K562 (cell line): ENCODE results near the gene HAT1. TPM values are rescaled to one million over a fixed set of nuclear protein-coding genes. Genes with fewer than 3 reads are reported as not detected.

Experiments used
- CBFB ChIP-seq: sonication (generic); formaldehyde crosslinking; IDR thresholded peaks from 2 replicates; pipeline ENCODE4 v1.4.0; 2020; ENCODE audit warnings: mild to moderate bottlenecking, missing genetic modification reagents
- DIDO1 ChIP-seq: fragments of 450-650 bp; IDR thresholded peaks from 2 replicates; pipeline ENCODE4 v1.6.1; 2016; ENCODE audit warnings: low read depth, missing biosample characterization, missing genetic modification characterization
- FOXK1 ChIP-seq: sonication (generic); formaldehyde crosslinking; IDR thresholded peaks from 2 replicates; pipeline ENCODE4 v1.8.0; 2022; ENCODE audit warnings: missing genetic modification reagents, mild to moderate bottlenecking, borderline replicate concordance
- NR2C1 ChIP-seq, 2 experiments: fragments of 450-650 bp; IDR thresholded peaks; 2 replicates each; pipeline ENCODE4 v1.6.1; 2017; ENCODE audit warnings: mild to moderate bottlenecking in 2 of 2, antibody characterized with exemption in 1 of 2, inconsistent platforms in 1 of 2, missing compliant biosample characterization in 1 of 2, missing genetic modification characterization in 1 of 2
- NRF1 ChIP-seq, 2 experiments: fragments of 450-650 bp; IDR thresholded peaks in 1 of 2; conservative IDR thresholded peaks in 1 of 2; 2 replicates each; pipeline ENCODE4 v1.6.1; 2014; ENCODE audit warnings: mild to moderate bottlenecking in 2 of 2
- RBM15 ChIP-seq: fragments of 200-400 bp; formaldehyde crosslinking; IDR thresholded peaks from 2 replicates; pipeline ENCODE4 v1.6.1; 2018; ENCODE audit warnings: mild to moderate bottlenecking, low read length, moderate library complexity; ENCODE audit not compliant: insufficient read depth
- RBM25 ChIP-seq: fragments of 200-400 bp; formaldehyde crosslinking; IDR thresholded peaks from 2 replicates; pipeline ENCODE4 v1.6.1; 2018; ENCODE audit warnings: low read length, low read depth, moderate library complexity; ENCODE audit not compliant: severe bottlenecking
- TRIM24 ChIP-seq, 2 experiments: fragments of 450-650 bp; IDR thresholded peaks; 2 replicates each; pipeline ENCODE4 v1.6.1; 2016
- ZNF124 ChIP-seq: sonication (generic); formaldehyde crosslinking; IDR thresholded peaks from 2 replicates; pipeline ENCODE4 v1.8.1; 2022; ENCODE audit warnings: missing genetic modification reagents
- ZNF431 ChIP-seq: sonication (generic); formaldehyde crosslinking; IDR thresholded peaks from 2 replicates; pipeline ENCODE4 v1.8.0; 2022; ENCODE audit warnings: mild to moderate bottlenecking, missing genetic modification reagents
- ZNF507 ChIP-seq: conservative IDR thresholded peaks from 2 replicates; pipeline ENCODE4 v1.6.1; 2017; ENCODE audit warnings: missing genetic modification characterization, missing compliant biosample characterization
- ZNF75A ChIP-seq: fragments of 450-650 bp; formaldehyde crosslinking; IDR thresholded peaks from 2 replicates; pipeline ENCODE4 v1.4.0; 2020; ENCODE audit warnings: mild to moderate bottlenecking
- ZNF766 ChIP-seq: fragments of 200-800 bp; sonication (Bioruptor generic); conservative IDR thresholded peaks from 2 replicates; pipeline ENCODE4 v1.6.1; 2016; ENCODE audit warnings: missing genetic modification characterization, missing compliant biosample characterization
- polyA plus RNA-seq, 8 experiments: library from polyadenylated mRNA; depleted of rRNA in 4 of 8; stranded (reverse) in 5 of 8; unstranded in 3 of 8; fragments of >200 nt; fragmentation: Nextera tagmentation in 2 of 8; fragmentation: Illumina TruSeq in 1 of 8; extraction: Ambion mirVana in 2 of 8; extraction: Trizol in 1 of 8; gene quantifications; 2 replicates each; pipeline versions ENCODE4 v1.2.1 to v1.2.3, GENCODE V29; 2011 to 2014; ENCODE audit warnings: inconsistent platforms in 1 of 8, missing spikeins in 1 of 8
- total RNA-seq, 7 experiments: library from RNA; depleted of rRNA in 6 of 7; stranded (reverse); fragments of >200 nt in 6 of 7; fragmentation: Illumina TruSeq in 2 of 7; extraction: Trizol in 2 of 7; gene quantifications; 2 replicates each; pipeline versions ENCODE4 v1.2.1 to v1.2.3, GENCODE V29; 2011 to 2021; ENCODE audit warnings: low replicate concordance in 1 of 7
- TF ChIP-seq, protein P1 (sequence below): fragments of 450-650 bp; IDR thresholded peaks from 2 replicates; pipeline ENCODE4 v1.7.1; 2018; ENCODE audit warnings: mild to moderate bottlenecking, low read depth; ENCODE audit not compliant: partially characterized antibody
- TF ChIP-seq, protein P2 (sequence below): sonication (generic); formaldehyde crosslinking; IDR thresholded peaks from 2 replicates; pipeline ENCODE4 v1.8.0; 2022; ENCODE audit warnings: missing genetic modification reagents, mild to moderate bottlenecking, borderline replicate concordance
- TF ChIP-seq, protein P3 (sequence below): fragments of 200-800 bp; sonication (Bioruptor generic); IDR thresholded peaks from 2 replicates; pipeline ENCODE4 v1.6.1; 2017; ENCODE audit warnings: missing genetic modification characterization, missing compliant biosample characterization

The HAT1 gene
- total and polyA plus RNA-seq, 9 of the 15 experiments (the other 6 are each of a cell fraction or from before 2014, with no cell fraction given), result 125 to 384 (median 244) TPM

DNA sequence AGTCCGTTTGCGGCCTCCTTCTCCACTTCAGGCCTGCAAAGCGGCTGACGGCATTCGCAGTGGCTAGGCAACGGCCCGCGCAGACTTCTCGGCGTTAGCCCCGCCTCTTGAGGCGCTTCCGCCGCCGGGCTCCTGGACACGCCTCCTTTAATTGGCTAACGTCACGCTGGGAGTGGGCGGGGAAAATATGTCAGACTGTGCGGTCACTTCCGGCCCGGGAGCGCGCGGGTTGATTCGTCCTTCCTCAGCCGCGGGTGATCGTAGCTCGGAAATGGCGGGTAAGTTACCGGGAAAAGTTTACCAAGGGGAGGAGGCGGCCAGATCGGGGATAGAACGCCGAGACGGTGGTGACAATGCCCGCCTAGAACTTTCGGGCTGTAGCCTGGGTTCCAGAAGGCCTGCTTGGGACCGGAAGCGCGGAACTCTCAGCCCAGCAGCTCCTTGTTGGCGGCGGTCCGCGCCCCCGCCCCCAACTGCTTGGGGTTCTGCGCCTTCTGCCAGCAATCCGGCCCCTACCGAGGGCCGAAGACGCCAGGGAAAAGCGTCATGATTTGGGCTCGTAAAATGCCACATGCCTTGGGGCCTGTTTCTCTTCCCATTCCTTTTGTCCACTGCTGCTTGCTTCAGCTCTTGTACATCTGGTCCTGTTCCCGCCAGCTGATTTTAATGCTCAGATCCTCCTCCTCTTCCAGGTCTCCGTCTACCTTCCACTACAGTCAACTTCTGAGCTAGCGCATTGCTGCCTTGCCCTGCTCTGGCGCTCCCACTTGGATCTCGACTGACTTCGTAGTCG is at the start of gene HAT1 (continued):
- TF ChIP-seq, protein P1, sequence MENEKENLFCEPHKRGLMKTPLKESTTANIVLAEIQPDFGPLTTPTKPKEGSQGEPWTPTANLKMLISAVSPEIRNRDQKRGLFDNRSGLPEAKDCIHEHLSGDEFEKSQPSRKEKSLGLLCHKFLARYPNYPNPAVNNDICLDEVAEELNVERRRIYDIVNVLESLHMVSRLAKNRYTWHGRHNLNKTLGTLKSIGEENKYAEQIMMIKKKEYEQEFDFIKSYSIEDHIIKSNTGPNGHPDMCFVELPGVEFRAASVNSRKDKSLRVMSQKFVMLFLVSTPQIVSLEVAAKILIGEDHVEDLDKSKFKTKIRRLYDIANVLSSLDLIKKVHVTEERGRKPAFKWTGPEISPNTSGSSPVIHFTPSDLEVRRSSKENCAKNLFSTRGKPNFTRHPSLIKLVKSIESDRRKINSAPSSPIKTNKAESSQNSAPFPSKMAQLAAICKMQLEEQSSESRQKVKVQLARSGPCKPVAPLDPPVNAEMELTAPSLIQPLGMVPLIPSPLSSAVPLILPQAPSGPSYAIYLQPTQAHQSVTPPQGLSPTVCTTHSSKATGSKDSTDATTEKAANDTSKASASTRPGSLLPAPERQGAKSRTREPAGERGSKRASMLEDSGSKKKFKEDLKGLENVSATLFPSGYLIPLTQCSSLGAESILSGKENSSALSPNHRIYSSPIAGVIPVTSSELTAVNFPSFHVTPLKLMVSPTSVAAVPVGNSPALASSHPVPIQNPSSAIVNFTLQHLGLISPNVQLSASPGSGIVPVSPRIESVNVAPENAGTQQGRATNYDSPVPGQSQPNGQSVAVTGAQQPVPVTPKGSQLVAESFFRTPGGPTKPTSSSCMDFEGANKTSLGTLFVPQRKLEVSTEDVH, result peak; percentile 99
- TF ChIP-seq FOXK1 (CRISPR knock-in tag) (peak; percentile 96), ZNF507 (no peak), CBFB (no peak), ZNF766 (CRISPR knock-in tag) (peak; percentile 78), ZNF124 (CRISPR knock-in tag) (no peak), NR2C1 (IDR thresholded peaks at IDR 0.05) (no peak), NR2C1 (tag; IDR thresholded peaks at IDR 0.05) (no peak), RBM15 (no peak), TRIM24 (IDR thresholded peaks at IDR 0.05) (no peak; a peak in 2 of 4 replicates), NRF1 (conservative IDR thresholded peaks at IDR 0.05 in 1 of 2, IDR thresholded peaks at IDR 0.05 in 1 of 2) (peak; percentile 92 to 94), ZNF431 (CRISPR knock-in tag) (peak; percentile 69; the same call in 1 of the 2 replicates), ZNF75A (no peak), RBM25 (no peak), DIDO1 (peak; percentile 58; the same call in 1 of the 2 replicates)
- TF ChIP-seq, protein P2, sequence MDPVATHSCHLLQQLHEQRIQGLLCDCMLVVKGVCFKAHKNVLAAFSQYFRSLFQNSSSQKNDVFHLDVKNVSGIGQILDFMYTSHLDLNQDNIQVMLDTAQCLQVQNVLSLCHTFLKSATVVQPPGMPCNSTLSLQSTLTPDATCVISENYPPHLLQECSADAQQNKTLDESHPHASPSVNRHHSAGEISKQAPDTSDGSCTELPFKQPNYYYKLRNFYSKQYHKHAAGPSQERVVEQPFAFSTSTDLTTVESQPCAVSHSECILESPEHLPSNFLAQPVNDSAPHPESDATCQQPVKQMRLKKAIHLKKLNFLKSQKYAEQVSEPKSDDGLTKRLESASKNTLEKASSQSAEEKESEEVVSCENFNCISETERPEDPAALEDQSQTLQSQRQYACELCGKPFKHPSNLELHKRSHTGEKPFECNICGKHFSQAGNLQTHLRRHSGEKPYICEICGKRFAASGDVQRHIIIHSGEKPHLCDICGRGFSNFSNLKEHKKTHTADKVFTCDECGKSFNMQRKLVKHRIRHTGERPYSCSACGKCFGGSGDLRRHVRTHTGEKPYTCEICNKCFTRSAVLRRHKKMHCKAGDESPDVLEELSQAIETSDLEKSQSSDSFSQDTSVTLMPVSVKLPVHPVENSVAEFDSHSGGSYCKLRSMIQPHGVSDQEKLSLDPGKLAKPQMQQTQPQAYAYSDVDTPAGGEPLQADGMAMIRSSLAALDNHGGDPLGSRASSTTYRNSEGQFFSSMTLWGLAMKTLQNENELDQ, result no peak
- TF ChIP-seq, protein P3, sequence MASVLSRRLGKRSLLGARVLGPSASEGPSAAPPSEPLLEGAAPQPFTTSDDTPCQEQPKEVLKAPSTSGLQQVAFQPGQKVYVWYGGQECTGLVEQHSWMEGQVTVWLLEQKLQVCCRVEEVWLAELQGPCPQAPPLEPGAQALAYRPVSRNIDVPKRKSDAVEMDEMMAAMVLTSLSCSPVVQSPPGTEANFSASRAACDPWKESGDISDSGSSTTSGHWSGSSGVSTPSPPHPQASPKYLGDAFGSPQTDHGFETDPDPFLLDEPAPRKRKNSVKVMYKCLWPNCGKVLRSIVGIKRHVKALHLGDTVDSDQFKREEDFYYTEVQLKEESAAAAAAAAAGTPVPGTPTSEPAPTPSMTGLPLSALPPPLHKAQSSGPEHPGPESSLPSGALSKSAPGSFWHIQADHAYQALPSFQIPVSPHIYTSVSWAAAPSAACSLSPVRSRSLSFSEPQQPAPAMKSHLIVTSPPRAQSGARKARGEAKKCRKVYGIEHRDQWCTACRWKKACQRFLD (CRISPR knock-in tag), result peak; percentile 81; the same call in 1 of the 2 replicates
